Neural cell (in vitro differentiated cells): ENCODE measurements around the gene PRG2. TPM values are rescaled to one million over a fixed set of nuclear protein-coding genes. Genes with fewer than 3 reads are reported as not detected.

ENCODE experiments used
- H2AFZ ChIP-seq: fragments of 200-600, 300-800 bp; sonication (generic), shearing (Covaris generic); 2 replicates; pipeline ENCODE4 v1.6.0; 2014; ENCODE audit warnings: low read depth, mild to moderate bottlenecking, antibody characterized with exemption, low read length, moderate library complexity
- H3F3A ChIP-seq: fragments of 200-600 bp; shearing (Covaris generic); 2 replicates; pipeline ENCODE4 v1.6.1; 2016; ENCODE audit warnings: mild to moderate bottlenecking, moderate library complexity, mixed read lengths, antibody characterized with exemption, low read length; ENCODE audit not compliant: insufficient read depth, poor library complexity, severe bottlenecking
- H3K27ac ChIP-seq: fragments of 200-600, 300-800 bp; sonication (generic), shearing (Covaris generic); 2 replicates; pipeline ENCODE4 v1.5.1; 2014; ENCODE audit warnings: mild to moderate bottlenecking, low read length, moderate library complexity
- H3K27me3 ChIP-seq: fragments of 300-800, 200-600 bp; sonication (generic), shearing (Covaris generic); 2 replicates; pipeline ENCODE4 v1.6.0; 2014; ENCODE audit warnings: mild to moderate bottlenecking, low read depth, low read length, moderate library complexity; ENCODE audit not compliant: insufficient read depth
- H3K36me3 ChIP-seq: fragments of 300-800, 200-600 bp; sonication (generic), shearing (Covaris generic); 2 replicates; pipeline ENCODE4 v1.5.1; 2014; ENCODE audit warnings: mild to moderate bottlenecking, antibody characterized with exemption, low read length, moderate library complexity; ENCODE audit not compliant: insufficient read depth
- H3K4me2 ChIP-seq: fragments of 300-800, 200-600 bp; sonication (generic), shearing (Covaris generic); 2 replicates; pipeline ENCODE4 v1.6.0; 2014; ENCODE audit warnings: mild to moderate bottlenecking, low read length
- H3K4me3 ChIP-seq: fragments of 300-800, 200-600 bp; sonication (generic), shearing (Covaris generic); 2 replicates; pipeline ENCODE4 v1.5.1; 2014; ENCODE audit warnings: mild to moderate bottlenecking, low read length, moderate library complexity
- H3K79me2 ChIP-seq: fragments of 200-600 bp; shearing (Covaris generic); replicated peaks from 2 replicates; pipeline ENCODE4 v1.6.0; 2014; ENCODE audit warnings: mild to moderate bottlenecking, low read length, moderate library complexity; ENCODE audit not compliant: insufficient read depth
- H3K9ac ChIP-seq: fragments of 300-800, 200-600 bp; sonication (generic), shearing (Covaris generic); 2 replicates; pipeline ENCODE4 v1.6.1; 2016; ENCODE audit warnings: mild to moderate bottlenecking, low read length, mixed read lengths
- H3K9me2 ChIP-seq: fragments of 200-600 bp; shearing (Covaris generic); 2 replicates; pipeline ENCODE4 v1.6.1; 2016; ENCODE audit warnings: mild to moderate bottlenecking, low read length, mixed read lengths; ENCODE audit not compliant: insufficient read depth
- H3K9me3 ChIP-seq: fragments of 200-600, 300-800 bp; sonication (generic), shearing (Covaris generic); 2 replicates; pipeline ENCODE4 v1.6.1; 2016; ENCODE audit warnings: mild to moderate bottlenecking, mixed run types, low read length, moderate library complexity, mixed read lengths
- H4K20me1 ChIP-seq: fragments of 200-600 bp; shearing (Covaris generic); 2 replicates; pipeline ENCODE4 v1.6.1; 2016; ENCODE audit warnings: mild to moderate bottlenecking, mixed run types; ENCODE audit not compliant: insufficient read depth
- CTCF ChIP-seq: fragments of 450-650 bp; IDR thresholded peaks from 2 replicates; pipeline ENCODE4 v1.5.1; 2014; ENCODE audit warnings: antibody characterized with exemption, mild to moderate bottlenecking, moderate library complexity; ENCODE audit not compliant: poor library complexity, severe bottlenecking
- EP300 ChIP-seq: fragments of 450-650 bp; conservative IDR thresholded peaks from 2 replicates; pipeline ENCODE4 v1.6.1; 2014; ENCODE audit warnings: antibody characterized with exemption, mild to moderate bottlenecking, moderate library complexity; ENCODE audit not compliant: poor library complexity, severe bottlenecking
- EZH2 ChIP-seq: fragments of 200-600, 300-800 bp; shearing (Covaris generic), sonication (generic); IDR thresholded peaks from 2 replicates; pipeline ENCODE4 v1.6.1; 2014; ENCODE audit warnings: antibody characterized with exemption, low read length, borderline replicate concordance, mild to moderate bottlenecking; ENCODE audit not compliant: insufficient read depth, poor library complexity, severe bottlenecking
- MXI1 ChIP-seq: fragments of 450-650 bp; conservative IDR thresholded peaks from 2 replicates; pipeline ENCODE4 v1.6.1; 2014; ENCODE audit warnings: antibody characterized with exemption, mild to moderate bottlenecking; ENCODE audit not compliant: poor library complexity, severe bottlenecking
- POLR2AphosphoS5 ChIP-seq: IDR thresholded peaks from 2 replicates; pipeline ENCODE4 v1.6.1; 2012
- RAD21 ChIP-seq: fragments of 450-650 bp; conservative IDR thresholded peaks from 2 replicates; pipeline ENCODE4 v1.6.1; 2014; ENCODE audit warnings: antibody characterized with exemption, mild to moderate bottlenecking, moderate library complexity
- REST ChIP-seq: IDR thresholded peaks from 2 replicates; pipeline ENCODE4 v1.6.1; 2012; ENCODE audit warnings: borderline replicate concordance
- SMC3 ChIP-seq: fragments of 450-650 bp; conservative IDR thresholded peaks from 2 replicates; pipeline ENCODE4 v1.6.1; 2014; ENCODE audit warnings: antibody characterized with exemption, mild to moderate bottlenecking, moderate library complexity; ENCODE audit not compliant: poor library complexity
- TAF1 ChIP-seq: IDR thresholded peaks from 2 replicates; pipeline ENCODE4 v1.6.1; 2012; ENCODE audit warnings: low read depth
- polyA plus RNA-seq: library from polyadenylated mRNA; depleted of rRNA; stranded (reverse); fragments of >200 nt; gene quantifications from 2 replicates; pipeline ENCODE4 v1.2.3, GENCODE V29; 2014

Gene PRG2
- polyA plus RNA-seq, 1 donor from 2014 or later = not detected

DNA sequence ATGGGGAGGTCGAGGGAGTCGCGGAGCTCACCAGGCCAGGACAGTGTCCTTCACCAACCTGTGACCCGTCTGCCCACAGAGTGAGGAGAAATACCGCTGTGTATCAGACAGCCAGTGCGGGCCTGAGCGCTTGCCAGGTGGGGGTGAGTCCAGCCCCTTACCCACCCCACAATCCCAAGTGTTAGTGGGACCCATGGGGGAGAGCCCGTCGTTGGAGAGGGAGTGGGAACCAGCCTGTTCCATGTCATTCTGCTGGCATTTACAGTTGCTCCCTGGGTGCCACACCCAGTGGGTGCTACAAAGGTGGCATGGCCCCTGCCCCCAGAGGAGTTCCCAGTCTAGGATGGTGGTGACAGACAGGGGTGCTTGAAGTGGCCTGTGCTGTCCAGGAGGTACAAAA, 43.1 kb downstream of the PRG2 start:
- Histone ChIP-seq H3K9me3 (no peaks in the 10 kb centered on the region), H3K9ac (no peak overlapping the region), H3K4me2 (no peak overlapping the region), H3K9me2 (no peaks in the 10 kb centered on the region), H3K27ac (no peak overlapping the region), H3K27me3 (no peaks in the 10 kb centered on the region), H4K20me1 (no peaks in the 10 kb centered on the region), H3K4me3 (no peak overlapping the region), H3K79me2 (no peaks in the 10 kb centered on the region), H2AFZ (no peak overlapping the region), H3F3A (no peaks in the 10 kb centered on the region), H3K36me3 (no peaks in the 10 kb centered on the region)
- TF ChIP-seq EZH2 (no peak), REST (no peak), CTCF (no peak), MXI1 (no peak), TAF1 (no peak), EP300 (no peak), SMC3 (no peak), POLR2AphosphoS5 (no peak), RAD21 (no peak)

- Histone ChIP-seq H3K79me2 (no peaks in the 10 kb centered on the region), H3K27me3 (no peaks in the 10 kb centered on the region), H3K9me2 (no peaks in the 10 kb centered on the region), H3K9ac (peak overlapping the region; percentile 40), H3K4me3 (no peak overlapping the region), H3K9me3 (no peaks in the 10 kb centered on the region), H4K20me1 (no peaks in the 10 kb centered on the region), H3F3A (no peaks in the 10 kb centered on the region), H3K27ac (no peak overlapping the region), H2AFZ (peak overlapping the region; percentile 54), H3K4me2 (no peak overlapping the region), H3K36me3 (no peaks in the 10 kb centered on the region)
- TF ChIP-seq EP300 (no peak), SMC3 (peak; percentile 72), EZH2 (no peak), TAF1 (no peak), POLR2AphosphoS5 (no peak), RAD21 (peak; percentile 80), CTCF (peak; percentile 73), MXI1 (peak; percentile 50)
Measured at GRCh38 chr11:57345555-57346211, 44.8 kb downstream of the PRG2 start.
